ENCODE data around the gene PSD4. TPM values are rescaled to one million over a fixed set of nuclear protein-coding genes. Genes with fewer than 3 reads are reported as not detected.

The PSD4 gene
- total RNA-seq, 1 experiment from 2014 or later = 46.6 TPM

DNA sequence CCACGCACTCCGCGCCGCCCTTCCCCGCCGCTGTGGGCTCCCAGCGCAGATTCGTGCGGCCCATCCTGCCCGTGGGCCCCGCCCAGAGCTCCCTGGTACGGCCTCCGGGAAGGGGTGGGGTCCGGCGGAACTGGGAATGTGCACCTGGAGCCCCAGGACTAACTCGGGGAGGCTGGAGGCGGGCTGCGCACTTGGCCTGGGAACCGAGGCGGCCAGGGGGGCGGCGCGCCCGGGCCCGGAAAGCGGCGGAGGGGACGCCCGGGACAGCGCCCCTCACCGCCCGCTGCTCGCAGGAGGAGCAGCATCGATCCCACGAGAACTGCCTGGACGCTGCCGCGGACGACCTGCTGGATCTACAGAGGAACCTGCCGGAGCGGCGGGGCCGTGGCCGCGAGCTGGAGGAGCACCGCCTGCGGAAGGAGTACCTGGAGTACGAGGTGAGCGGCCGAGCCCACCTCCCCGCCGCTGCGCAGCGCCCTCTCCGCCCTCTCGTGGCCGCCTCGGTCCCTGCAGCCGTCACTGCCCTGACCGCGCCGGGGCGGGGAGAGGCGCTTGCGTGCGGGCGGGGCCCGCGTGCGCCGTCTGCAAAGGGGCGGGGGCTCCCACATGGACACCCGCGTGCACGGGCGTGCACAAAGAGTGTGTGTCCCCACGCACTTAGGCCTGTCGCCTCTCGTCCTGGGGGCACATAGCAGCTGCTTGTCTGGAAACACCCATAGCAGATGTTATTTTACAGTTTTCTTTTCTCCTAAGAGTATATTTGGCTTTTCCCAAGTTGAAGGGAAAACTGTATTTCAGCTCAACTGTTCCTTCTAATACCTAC, 25.2 kb downstream of the PSD4 start:
- peak overlapping the region; percentile 80 for H3K27ac ChIP-seq (ENCODE audit: low read length)
- intact Hi-C loops (cut with micrococcal nuclease) = loop anchor here (1.0 kb wide), 4 partner anchors 41 to 120 kb away; no protein-coding TSS in a partner anchor
- H4K20me1 ChIP-seq (ENCODE audit: low read length) = no peaks in the 10 kb centered on the region
- TF ChIP-seq EZH2 (IDR thresholded peaks at IDR 0.05; ENCODE audit: low read length, unreplicated experiment) (no peak), EZH2phosphoT487 (IDR thresholded peaks at IDR 0.05; ENCODE audit: borderline replicate concordance, low read length) (no peak)
- TF ChIP-seq, protein P1, sequence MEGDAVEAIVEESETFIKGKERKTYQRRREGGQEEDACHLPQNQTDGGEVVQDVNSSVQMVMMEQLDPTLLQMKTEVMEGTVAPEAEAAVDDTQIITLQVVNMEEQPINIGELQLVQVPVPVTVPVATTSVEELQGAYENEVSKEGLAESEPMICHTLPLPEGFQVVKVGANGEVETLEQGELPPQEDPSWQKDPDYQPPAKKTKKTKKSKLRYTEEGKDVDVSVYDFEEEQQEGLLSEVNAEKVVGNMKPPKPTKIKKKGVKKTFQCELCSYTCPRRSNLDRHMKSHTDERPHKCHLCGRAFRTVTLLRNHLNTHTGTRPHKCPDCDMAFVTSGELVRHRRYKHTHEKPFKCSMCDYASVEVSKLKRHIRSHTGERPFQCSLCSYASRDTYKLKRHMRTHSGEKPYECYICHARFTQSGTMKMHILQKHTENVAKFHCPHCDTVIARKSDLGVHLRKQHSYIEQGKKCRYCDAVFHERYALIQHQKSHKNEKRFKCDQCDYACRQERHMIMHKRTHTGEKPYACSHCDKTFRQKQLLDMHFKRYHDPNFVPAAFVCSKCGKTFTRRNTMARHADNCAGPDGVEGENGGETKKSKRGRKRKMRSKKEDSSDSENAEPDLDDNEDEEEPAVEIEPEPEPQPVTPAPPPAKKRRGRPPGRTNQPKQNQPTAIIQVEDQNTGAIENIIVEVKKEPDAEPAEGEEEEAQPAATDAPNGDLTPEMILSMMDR (conservative IDR thresholded peaks at IDR 0.05; ENCODE audit: low read depth, low read length) = peak; percentile 86
- H3K79me2 ChIP-seq (ENCODE audit: low read length) = peaks cover 25% of the 10 kb centered on the region
- peak overlapping the region; percentile 82 for H3K9ac ChIP-seq (ENCODE audit: low read length)
- H3K36me3 ChIP-seq (ENCODE audit: low read depth, low read length) = no peaks in the 10 kb centered on the region; the same call in 1 of the 2 replicates
- H3F3A ChIP-seq (ENCODE audit: low read length, unreplicated experiment) = no peaks in the 10 kb centered on the region
- H3K9me3 ChIP-seq (ENCODE audit: low read length) = no peaks in the 10 kb centered on the region
- CTCF ChIA-PET = interaction anchor here (0.6 to 2.2 kb wide), 12 partner anchors 32 to 882 kb away, joined by 3 to 39 read pairs (median 4); no protein-coding TSS in a partner anchor
- peak overlapping the region; percentile 88 for H2AFZ ChIP-seq (ENCODE audit: low read length)
- peak overlapping the region; percentile 84 for H3K4me2 ChIP-seq (ENCODE audit: low read length)
- BruUV-seq (replicated peaks) = no TSS peak
- POLR2A ChIA-PET (ENCODE audit: unreplicated experiment) = interaction anchor here (0.9 to 1.4 kb wide), 3 partner anchors 61 to 121 kb away, joined by 3 to 6 read pairs (median 6); no protein-coding TSS in a partner anchor
- H3K4me1 ChIP-seq (ENCODE audit: insufficient read depth, low read length) = peaks cover 15% of the 10 kb centered on the region
- ATAC-seq = peak; percentile 82
- no peaks in the 10 kb centered on the region for H3K27me3 ChIP-seq (ENCODE audit: low read length)
- DNase-seq = peak; percentile 95
- peak overlapping the region; percentile 78 for H3K4me3 ChIP-seq (ENCODE audit: low read length)
- H3K9me2 ChIP-seq (replicated peaks; ENCODE audit: low read length) = no peaks in the 10 kb centered on the region

- Histone ChIP-seq H3K9me2 (replicated peaks; ENCODE audit: low read length) (no peaks in the 10 kb centered on the region), H3K79me2 (ENCODE audit: low read length) (peaks cover 25% of the 10 kb centered on the region), H3K27me3 (ENCODE audit: low read length) (no peaks in the 10 kb centered on the region), H3K36me3 (ENCODE audit: low read depth, low read length) (no peaks in the 10 kb centered on the region; the same call in 1 of the 2 replicates), H3K4me2 (ENCODE audit: low read length) (peak overlapping the region; percentile 84), H3K27ac (ENCODE audit: low read length) (no peak overlapping the region), H3K9me3 (ENCODE audit: low read length) (no peaks in the 10 kb centered on the region), H3K4me1 (ENCODE audit: insufficient read depth, low read length) (peaks cover 18% of the 10 kb centered on the region), H3K9ac (ENCODE audit: low read length) (peak overlapping the region; percentile 82; the same call in 1 of the 2 replicates), H3K4me3 (ENCODE audit: low read length) (0 out of 2 replicates have a peak overlapping the region, but pooled peaks have one; percentile 18), H4K20me1 (ENCODE audit: low read length) (no peaks in the 10 kb centered on the region), H3F3A (ENCODE audit: low read length, unreplicated experiment) (no peaks in the 10 kb centered on the region), H2AFZ (ENCODE audit: low read length) (no peak overlapping the region)
- ATAC-seq = no peak
- no TSS peak for BruUV-seq (replicated peaks)
- intact Hi-C loops (cut with micrococcal nuclease) = no loop called here
- no peak for TF ChIP-seq EZH2phosphoT487 (IDR thresholded peaks at IDR 0.05; ENCODE audit: borderline replicate concordance, low read length)
- TF ChIP-seq, protein P1 (conservative IDR thresholded peaks at IDR 0.05; ENCODE audit: low read depth, low read length) = peak; percentile 47; the same call in 1 of the 2 replicates
- peak; percentile 13 for DNase-seq
- ChIA-PET POLR2A (ENCODE audit: unreplicated experiment) (no interaction called here), CTCF (no interaction called here)
Measured at GRCh38 chr2:113200236-113200635, 26.5 kb downstream of the PSD4 start.

Data from PC-3 (cell line).